Right lung (tissue), 10 donors: ENCODE data around the gene WDR93. TPM values are rescaled to one million over a fixed set of nuclear protein-coding genes. Genes with fewer than 3 reads are reported as not detected.

Source experiments
- DNase-seq, 2 donors: peaks; one replicate each; pipeline ENCODE4 v3.0.0-alpha.2; 2013
- long read RNA-seq, 8 donors: transcript quantifications; one replicate each; lab custom pipeline, GENCODE V29; 2026
- polyA plus RNA-seq, 5 donors: library from polyadenylated mRNA; unstranded; fragments of 120-200 nt; gene quantifications; one replicate each; pipeline versions ENCODE4 v1.2.1 to v1.2.3, GENCODE V29; 2013; ENCODE audit warnings: inconsistent platforms in 1 of 5, low replicate concordance in 1 of 5; ENCODE audit not compliant: insufficient read length in 5 of 5, insufficient read depth in 1 of 5

WDR93 gene
- 1 to 10 TPM; 1.2 to 2.1 (median 1.9) TPM for polyA plus RNA-seq
- long read RNA-seq, donor 1, partial matches to known transcripts = 0 of 3 reads
- long read RNA-seq, donor 1, other reads (novel, unspliced or antisense) = 0 of 3 reads
- long read RNA-seq, donor 2, partial matches to known transcripts = 30 of 30 reads
- long read RNA-seq, donor 2, other reads (novel, unspliced or antisense) = 0 of 30 reads
- long read RNA-seq, donor 3 = 0 reads
- long read RNA-seq, donor 4 = 0 reads
- long read RNA-seq, donor 5, partial matches to known transcripts = 0 of 1 reads
- long read RNA-seq, donor 5, other reads (novel, unspliced or antisense) = 0 of 1 reads
- long read RNA-seq, donor 6 = 0 reads
- long read RNA-seq, donor 7 = 0 reads
- long read RNA-seq, donor 8 = 0 reads

- DNase-seq = peak; percentile 80 to 82
These were observed at the start of gene WDR93, which contains the start of gene PEX11A for GRCh38 chr15:89690276-89691218. WDR93 (plus strand) TSS chr15:89690811; CDS start chr15:89701747, 10,936 bp downstream. PEX11A (minus strand) TSS chr15:89690754; CDS start chr15:89690632, 122 bp downstream.

- DNase-seq = no peak
These were observed 49.6 kb upstream of the WDR93 start for GRCh38 chr15:89641053-89641452.

GRCh38 chr15:89642106-89642505 is 48.5 kb upstream of the WDR93 start:
- no peak for DNase-seq

GRCh38 chr15:89645680-89646079 is 44.9 kb upstream of the WDR93 start:
- no peak for DNase-seq

GRCh38 chr15:89646416-89647141 is 44.0 kb upstream of the WDR93 start:
- DNase-seq = no peak

- DNase-seq = peak in 1 of 2 donors; percentile 48
These were observed 43.3 kb upstream of the WDR93 start for GRCh38 chr15:89647191-89647851.

GRCh38 chr15:89648106-89649012 is 42.3 kb upstream of the WDR93 start:
- no peak for DNase-seq

GRCh38 chr15:89649013-89649625 is 41.5 kb upstream of the WDR93 start:
- no peak for DNase-seq

- no peak for DNase-seq
These were observed 40.9 kb upstream of the WDR93 start for GRCh38 chr15:89649716-89650115.

GRCh38 chr15:89652131-89652530 is 38.5 kb upstream of the WDR93 start:
- no peak for DNase-seq

- DNase-seq = no peak
These were observed 37.9 kb upstream of the WDR93 start for GRCh38 chr15:89652666-89653065.

- DNase-seq = no peak
These were observed 37.0 kb upstream of the WDR93 start for GRCh38 chr15:89653578-89653977.

- no peak for DNase-seq
These were observed 36.3 kb upstream of the WDR93 start for GRCh38 chr15:89654301-89654761.

GRCh38 chr15:89654847-89655805 is 35.5 kb upstream of the WDR93 start, which contains the start of gene KIF7:
KIF7 (minus strand) TSS chr15:89655467; CDS start chr15:89652930, 2,537 bp downstream.
- DNase-seq = peak; percentile 44 to 63

- DNase-seq = no peak
These were observed 34.3 kb upstream of the WDR93 start for GRCh38 chr15:89656116-89656815.

- DNase-seq = no peak
These were observed 32.9 kb upstream of the WDR93 start for GRCh38 chr15:89657686-89658200.

GRCh38 chr15:89659295-89659694 is 31.3 kb upstream of the WDR93 start:
- no peak for DNase-seq
